CD4-positive, CD25-positive, alpha-beta regulatory T cell (primary cell): ENCODE measurements around the gene DNAAF5. TPM values are rescaled to one million over a fixed set of nuclear protein-coding genes. Genes with fewer than 3 reads are reported as not detected.
A peak's percentile ranks its signal among the peaks of the same experiment; 100 is the strongest.
"Not testable (repeated sequence)": the region's sequence is repeated elsewhere in the genome, so short reads cannot be mapped to it uniquely, and the experiment has no call there.

Experiments used
- ATAC-seq, 2 donors: fragments of 150-1000 bp; cut with Tn5 transposase; one replicate each; pipeline ENCODE4 v1.10.0; 2021; ENCODE audit warnings: low read depth in 2 of 2, moderate number of reproducible peaks in 2 of 2, moderate library complexity in 1 of 2
- DNase-seq, 3 donors: peaks; one replicate each; pipeline versions ENCODE4 v3.0.0 to v3.0.0-alpha.2; 2012 to 2022; ENCODE audit warnings: mixed read lengths in 1 of 3
- H3K27ac ChIP-seq: one replicate; pipeline ENCODE4 v1.7.0; 2013; ENCODE audit warnings: mild to moderate bottlenecking, low read length; ENCODE audit not compliant: insufficient read depth, poor library complexity, severe bottlenecking
- H3K27me3 ChIP-seq: one replicate; pipeline ENCODE4 v1.7.0; 2013; ENCODE audit warnings: low read length; ENCODE audit not compliant: control insufficient read depth, insufficient read depth
- H3K36me3 ChIP-seq: one replicate; pipeline ENCODE4 v1.7.0; 2013; ENCODE audit warnings: mild to moderate bottlenecking, low read length, moderate library complexity; ENCODE audit not compliant: control insufficient read depth, insufficient read depth
- H3K4me1 ChIP-seq: 2 replicates; pipeline ENCODE4 v1.7.0; 2013; ENCODE audit warnings: mild to moderate bottlenecking, low read length; ENCODE audit not compliant: insufficient read depth, control insufficient read depth, poor library complexity, severe bottlenecking
- H3K4me3 ChIP-seq: one replicate; pipeline ENCODE4 v1.7.0; 2013; ENCODE audit warnings: low read depth, mild to moderate bottlenecking, low read length, moderate library complexity
- H3K9me3 ChIP-seq, 2 experiments: 1 replicate in 1 of 2; 2 replicates in 1 of 2; pipeline ENCODE4 v1.7.0; 2013; ENCODE audit warnings: low read length in 2 of 2, mild to moderate bottlenecking in 1 of 2, moderate library complexity in 1 of 2; ENCODE audit not compliant: control insufficient read depth in 2 of 2
- H3K27ac Mint-ChIP-seq, 3 donors: one replicate each; pipeline ENCODE4 v1.8.0; 2020 to 2022; ENCODE audit warnings: mild to moderate bottlenecking in 3 of 3, mixed read lengths in 3 of 3, moderate library complexity in 2 of 3
- H3K27me3 Mint-ChIP-seq: one replicate; pipeline ENCODE4 v1.8.0; 2022; ENCODE audit warnings: mild to moderate bottlenecking, mixed read lengths
- H3K36me3 Mint-ChIP-seq: one replicate; pipeline ENCODE4 v1.8.0; 2020; ENCODE audit warnings: mixed read lengths
- H3K4me1 Mint-ChIP-seq, 4 donors: one replicate each; pipeline ENCODE4 v1.8.0; 2020 to 2022; ENCODE audit warnings: mixed read lengths in 4 of 4, mild to moderate bottlenecking in 1 of 4
- H3K4me3 Mint-ChIP-seq, 4 donors: one replicate each; pipeline ENCODE4 v1.8.0; 2020 to 2022; ENCODE audit warnings: mild to moderate bottlenecking in 4 of 4, mixed read lengths in 4 of 4, moderate library complexity in 3 of 4
- H3K9me3 Mint-ChIP-seq, 7 donors: one replicate each; pipeline ENCODE4 v1.8.0; 2020 to 2022; ENCODE audit warnings: mixed read lengths in 7 of 7, mild to moderate bottlenecking in 3 of 7, moderate library complexity in 2 of 7
- polyA plus RNA-seq, 4 donors: library from polyadenylated mRNA; unstranded; fragments of 300-500 nt; fragmentation: Illumina TruSeq; gene quantifications; one replicate each; pipeline ENCODE4 v1.2.3, GENCODE V29; 2021
- total RNA-seq: library from RNA; stranded (reverse); gene quantifications from one replicate; pipeline ENCODE4 v1.2.3, GENCODE V29; 2022

DNAAF5 gene
- total and polyA plus RNA-seq, 5 donors from 2014 or later = 0.84 to 11.9 (median 2.3) TPM

DNA sequence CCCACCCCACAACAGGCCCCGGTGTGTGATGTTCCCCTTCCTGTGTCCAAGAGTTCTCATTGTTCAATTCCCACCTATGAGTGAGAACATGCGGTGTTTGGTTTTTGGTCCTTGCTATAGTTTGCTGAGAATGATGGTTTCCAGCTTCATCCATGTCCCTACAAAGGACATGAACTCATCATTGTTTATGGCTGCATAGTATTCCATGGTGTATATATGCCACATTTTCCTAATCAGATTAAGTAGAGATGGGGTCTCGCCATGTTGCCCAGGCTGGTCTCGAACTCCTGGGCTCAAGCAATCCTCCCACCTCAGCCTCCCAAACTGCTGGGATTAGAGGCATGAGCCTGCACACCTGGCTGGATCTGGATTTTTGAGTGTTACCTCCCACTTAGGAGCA is 77.3 kb downstream of the DNAAF5 start:
- not testable (repeated sequence) for H3K36me3 ChIP-seq, H3K4me3 Mint-ChIP-seq, H3K36me3 Mint-ChIP-seq, H3K4me1 Mint-ChIP-seq, H3K27ac Mint-ChIP-seq, H3K4me3 ChIP-seq, H3K9me3 ChIP-seq, H3K4me1 ChIP-seq, H3K27ac ChIP-seq, H3K27me3 Mint-ChIP-seq, DNase-seq, H3K27me3 ChIP-seq, H3K9me3 Mint-ChIP-seq, ATAC-seq

DNA sequence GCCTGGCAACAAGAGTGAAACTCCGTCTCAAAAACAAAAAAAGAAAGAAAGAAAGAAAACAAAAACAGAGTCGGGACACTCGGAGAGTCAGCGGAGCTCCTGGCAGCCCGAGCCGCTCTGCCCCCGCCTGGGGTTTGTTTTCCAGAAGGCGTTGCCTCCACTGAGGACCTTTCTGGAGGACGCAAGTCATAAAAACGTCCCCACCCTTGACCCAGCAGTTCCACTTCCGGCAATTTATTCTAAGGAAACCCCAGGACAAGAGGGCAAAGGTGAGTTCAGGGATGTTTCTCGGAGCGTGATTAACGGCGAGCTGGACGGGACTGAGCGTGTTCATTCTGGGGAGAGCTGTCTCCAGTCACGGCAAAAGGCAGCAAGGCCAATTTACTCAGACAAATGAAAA is 78.8 kb downstream of the DNAAF5 start:
- no peaks in the 10 kb centered on the region for H3K4me1 ChIP-seq
- H3K27ac Mint-ChIP-seq = no peak overlapping the region
- H3K9me3 Mint-ChIP-seq = peaks cover 0 to 1% (median 0%) of the 10 kb centered on the region in 7 donors
- no peaks in the 10 kb centered on the region for H3K36me3 Mint-ChIP-seq
- peaks cover 0 to under 1% (median 0%) of the 10 kb centered on the region in 4 donors for H3K4me1 Mint-ChIP-seq
- H3K27ac ChIP-seq = no peak overlapping the region
- no peak overlapping the region for H3K4me3 ChIP-seq
- no peaks in the 10 kb centered on the region for H3K9me3 ChIP-seq
- no peaks in the 10 kb centered on the region for H3K27me3 ChIP-seq
- no peak overlapping the region for H3K4me3 Mint-ChIP-seq
- no peaks in the 10 kb centered on the region for H3K36me3 ChIP-seq
- H3K27me3 Mint-ChIP-seq = no peaks in the 10 kb centered on the region
- DNase-seq (no peak), ATAC-seq (no peak)

DNA sequence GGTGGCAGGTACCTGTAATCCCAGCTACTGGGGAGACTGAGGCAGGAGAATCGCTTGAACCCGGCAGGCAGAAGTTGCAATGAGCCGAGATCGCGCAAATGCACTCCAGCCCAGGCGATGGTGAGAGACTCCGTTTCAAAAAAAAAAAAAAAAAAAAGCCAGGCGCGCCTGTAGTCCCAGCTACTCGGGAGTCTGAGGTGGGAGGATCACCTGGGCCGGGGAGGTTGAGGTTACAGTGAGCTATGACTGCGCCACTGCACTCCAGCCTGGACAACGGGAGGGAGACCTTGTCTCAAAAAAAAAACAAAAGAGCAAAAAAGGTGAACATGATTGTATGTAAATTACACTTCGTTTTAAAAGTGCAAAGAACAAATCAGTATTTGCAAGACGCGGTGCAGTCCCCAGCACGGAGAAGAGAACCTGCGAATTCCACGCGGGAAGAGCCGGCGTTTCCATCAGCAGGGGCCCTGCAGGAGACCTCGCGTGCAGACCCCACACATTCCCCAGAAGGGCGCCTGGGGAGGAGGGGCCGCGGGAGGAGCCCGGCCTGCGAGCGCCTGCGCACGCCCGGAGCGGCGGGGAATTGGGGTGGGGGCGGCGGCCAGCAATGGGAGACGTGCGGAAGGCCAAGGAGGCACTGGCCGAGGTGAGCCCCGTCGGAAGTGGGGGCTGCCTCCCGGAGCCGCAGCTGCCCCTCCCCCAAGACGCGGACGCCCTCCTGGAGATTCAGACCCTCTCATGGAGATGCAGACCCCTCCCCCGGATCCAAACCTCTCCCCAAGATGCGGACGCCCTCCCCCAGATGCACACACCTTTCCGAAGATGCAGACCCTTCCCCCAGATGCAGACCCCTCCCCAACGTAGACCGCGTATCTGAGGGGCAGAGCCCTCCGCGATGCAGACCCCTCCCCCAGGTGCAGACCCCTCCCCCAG is 89.1 kb downstream of the DNAAF5 start:
- ATAC-seq (no peak), DNase-seq (peak in 2 of 3 donors; percentile 19 to 22)
- Histone ChIP-seq H3K9me3 (no peaks in the 10 kb centered on the region), H3K36me3 (no peaks in the 10 kb centered on the region), H3K27ac (peak overlapping the region; percentile 60), H3K4me1 (peaks cover 45% of the 10 kb centered on the region), H3K4me3 (peak overlapping the region; percentile 19), H3K27me3 (no peaks in the 10 kb centered on the region)
- Mint-ChIP-seq H3K9me3 (peaks cover 0 to 1% (median 0%) of the 10 kb centered on the region in 7 donors), H3K4me1 (peaks cover 29 to 63% (median 41%) of the 10 kb centered on the region in 4 donors), H3K27ac (peak overlapping the region; percentile 32 to 87 (median 85)), H3K27me3 (peaks cover 9% of the 10 kb centered on the region), H3K4me3 (peak overlapping the region; percentile 90 to 95 (median 90)), H3K36me3 (peaks cover 5% of the 10 kb centered on the region)

DNA sequence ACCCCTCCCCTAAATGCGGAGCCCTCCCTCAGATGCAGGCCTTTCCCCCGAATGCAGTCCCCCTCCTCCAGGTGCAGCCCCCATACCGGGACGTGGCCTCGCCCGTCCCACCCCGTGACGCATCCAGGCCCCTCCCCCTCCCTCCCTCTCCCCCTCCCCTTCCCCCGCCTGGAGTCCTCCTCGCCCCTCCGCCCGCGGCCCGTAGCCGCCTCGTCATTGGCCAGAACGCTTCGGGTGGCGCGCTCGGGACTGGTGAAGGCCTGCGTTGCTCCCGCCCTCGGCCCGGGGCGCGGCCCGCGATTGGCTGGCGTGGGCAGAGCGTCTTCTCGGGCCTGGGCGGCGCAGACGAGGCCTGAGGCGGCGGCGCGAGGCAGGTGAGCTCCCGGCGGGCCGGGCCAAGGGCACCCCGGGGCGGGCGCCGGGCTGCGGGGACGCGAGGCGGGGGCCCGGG is 89.8 kb downstream of the DNAAF5 start:
- peak overlapping the region; percentile 66 to 91 (median 70) for H3K4me3 Mint-ChIP-seq
- Histone ChIP-seq H3K36me3 (no peaks in the 10 kb centered on the region), H3K9me3 (no peaks in the 10 kb centered on the region), H3K4me1 (peaks cover 45% of the 10 kb centered on the region), H3K4me3 (no peak overlapping the region), H3K27ac (peak overlapping the region; percentile 60), H3K27me3 (no peaks in the 10 kb centered on the region)
- H3K36me3 Mint-ChIP-seq = peaks cover 10% of the 10 kb centered on the region
- peaks cover 9% of the 10 kb centered on the region for H3K27me3 Mint-ChIP-seq
- ATAC-seq = peak; percentile 99 to 100
- H3K4me1 Mint-ChIP-seq = peaks cover 34 to 69% (median 45%) of the 10 kb centered on the region in 4 donors
- DNase-seq = peak; percentile 95 to 98 (median 97)
- H3K27ac Mint-ChIP-seq = peak overlapping the region in 1 of 3 donors; percentile 36
- peaks cover 0 to 1% (median 0%) of the 10 kb centered on the region in 7 donors for H3K9me3 Mint-ChIP-seq

DNA sequence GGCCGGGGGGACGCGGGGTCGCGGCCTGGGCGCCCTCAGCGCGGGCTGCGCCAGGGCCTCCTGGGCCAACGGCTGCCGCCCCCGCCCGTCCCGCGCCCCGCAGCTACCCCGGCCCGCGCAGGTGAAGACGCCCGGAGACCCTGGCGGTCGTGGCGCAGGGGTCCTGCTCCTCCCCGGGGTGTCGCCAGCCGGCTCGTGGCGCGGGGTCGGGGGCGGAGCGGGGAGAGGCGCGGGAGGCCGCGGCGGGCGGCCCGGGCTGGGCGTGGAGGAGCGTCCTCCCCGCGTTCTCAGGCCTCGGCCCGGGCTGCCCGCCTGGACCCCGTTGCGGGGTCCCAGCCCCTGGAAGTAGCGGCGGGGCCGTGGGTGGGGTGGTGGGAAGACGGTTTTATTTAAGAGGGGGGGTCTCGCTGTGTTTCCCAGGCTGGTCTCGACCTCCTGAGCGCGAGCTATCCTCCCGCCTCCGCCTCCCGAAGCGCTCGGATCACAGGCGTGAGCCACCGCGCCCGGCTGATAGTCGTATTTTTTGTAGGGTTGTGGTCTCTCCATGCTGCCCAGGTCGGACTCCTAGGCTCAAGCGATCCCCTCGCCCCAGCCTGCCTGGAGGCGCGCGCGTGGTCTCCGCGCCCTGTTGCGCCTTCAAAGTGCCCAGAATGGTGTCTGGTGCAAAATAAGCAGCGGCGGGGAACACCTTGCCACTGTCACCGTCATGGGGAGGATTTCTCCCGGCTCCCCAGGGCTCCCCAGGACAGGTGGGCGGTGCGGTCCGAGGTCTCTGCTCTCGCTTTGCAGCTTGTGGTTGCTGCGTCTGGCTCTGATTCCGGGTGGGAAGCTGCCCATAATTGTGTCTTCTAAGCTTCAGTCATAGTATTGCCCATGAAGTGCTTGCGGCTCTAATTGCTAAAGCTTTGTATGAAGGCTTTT is 90.5 kb downstream of the DNAAF5 start:
- peak overlapping the region; percentile 47 for H3K27ac ChIP-seq
- no peak for ATAC-seq

DNA sequence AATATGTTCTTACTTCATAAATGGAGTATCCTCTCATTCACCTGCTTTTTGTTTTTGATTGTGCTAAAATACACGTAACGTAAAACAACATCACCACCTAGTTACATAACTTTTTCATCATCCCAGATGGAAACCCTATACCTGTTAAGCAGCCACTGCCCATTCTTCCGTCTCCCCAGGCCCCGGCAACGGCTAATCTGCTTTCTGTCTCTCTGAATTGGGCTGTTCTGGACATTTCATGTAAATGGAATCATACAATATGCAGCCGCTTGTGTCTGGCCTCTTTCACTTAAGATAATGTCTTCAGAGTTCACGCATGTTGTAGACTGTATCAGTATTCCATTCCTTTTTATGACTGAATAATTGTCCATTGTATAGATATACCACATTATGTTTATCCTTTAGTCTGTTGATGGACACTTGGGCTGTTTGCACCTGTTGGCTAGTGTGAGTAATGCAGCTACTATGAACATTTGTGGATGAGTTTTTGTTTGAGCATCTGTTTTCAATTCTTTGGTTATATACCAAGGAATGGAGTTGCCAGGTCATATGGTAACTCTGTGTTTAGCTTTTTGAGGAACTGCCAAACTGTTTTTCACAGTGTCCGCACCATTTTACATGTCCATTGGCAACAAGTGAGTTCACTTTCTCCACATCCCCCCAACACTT is 91.7 kb downstream of the DNAAF5 start:
- no peaks in the 10 kb centered on the region for H3K27me3 ChIP-seq
- DNase-seq (peak in 2 of 3 donors; percentile 17 to 60), ATAC-seq (no peak)
- Mint-ChIP-seq H3K27ac (peak overlapping the region; percentile 52 to 90 (median 85)), H3K27me3 (peaks cover 9% of the 10 kb centered on the region), H3K4me1 (peaks cover 34 to 70% (median 46%) of the 10 kb centered on the region in 4 donors), H3K9me3 (no peaks in the 10 kb centered on the region), H3K4me3 (peak overlapping the region; percentile 91 to 99 (median 96)), H3K36me3 (peaks cover 12% of the 10 kb centered on the region)
- peaks cover 11% of the 10 kb centered on the region for H3K36me3 ChIP-seq
- peak overlapping the region; percentile 74 for H3K4me3 ChIP-seq
- peaks cover 30% of the 10 kb centered on the region for H3K4me1 ChIP-seq
- H3K27ac ChIP-seq = no peak overlapping the region
- no peaks in the 10 kb centered on the region for H3K9me3 ChIP-seq

More for the DNA sequence above, 90.5 kb downstream of the DNAAF5 start:
- DNase-seq = peak; percentile 9 to 41 (median 13)
- peaks cover 3% of the 10 kb centered on the region for H3K36me3 ChIP-seq
- peak overlapping the region; percentile 91 to 99 (median 96) for H3K4me3 Mint-ChIP-seq
- no peaks in the 10 kb centered on the region for H3K9me3 ChIP-seq
- H3K27ac Mint-ChIP-seq = peak overlapping the region in 2 of 3 donors; percentile 85 to 94
- H3K4me1 ChIP-seq = peaks cover 41% of the 10 kb centered on the region
- no peaks in the 10 kb centered on the region for H3K27me3 ChIP-seq
- peaks cover 34 to 70% (median 48%) of the 10 kb centered on the region in 4 donors for H3K4me1 Mint-ChIP-seq
- H3K27me3 Mint-ChIP-seq = peaks cover 9% of the 10 kb centered on the region
- H3K36me3 Mint-ChIP-seq = peaks cover 10% of the 10 kb centered on the region
- H3K9me3 Mint-ChIP-seq = no peaks in the 10 kb centered on the region
- peak overlapping the region; percentile 74 for H3K4me3 ChIP-seq

DNA sequence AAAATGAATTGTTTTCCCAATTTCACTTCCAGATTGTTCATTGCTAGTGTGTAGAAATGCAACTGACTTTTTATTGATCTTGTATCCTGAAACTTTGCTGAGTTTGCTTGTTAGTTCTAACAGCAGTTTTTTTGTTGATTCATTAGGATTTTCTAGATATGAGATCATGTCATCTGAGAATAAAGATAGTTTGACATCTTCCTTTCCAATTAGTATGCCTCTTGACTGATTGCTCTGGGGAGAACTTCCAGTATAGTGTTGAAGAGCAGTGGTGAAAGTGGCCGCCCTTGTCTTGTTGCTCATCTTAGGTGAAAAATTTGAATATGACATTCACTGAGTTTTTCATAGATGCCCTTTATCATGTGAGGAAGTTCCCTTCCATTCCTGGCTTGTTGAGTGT is 93.8 kb downstream of the DNAAF5 start:
- H3K36me3 ChIP-seq = peaks cover 15% of the 10 kb centered on the region
- DNase-seq (no peak), ATAC-seq (no peak)
- Mint-ChIP-seq H3K4me3 (peak overlapping the region in 3 of 4 donors; percentile 4 to 98 (median 8)), H3K36me3 (peaks cover 23% of the 10 kb centered on the region), H3K27me3 (peaks cover 9% of the 10 kb centered on the region), H3K9me3 (no peaks in the 10 kb centered on the region), H3K4me1 (peaks cover 34 to 72% (median 48%) of the 10 kb centered on the region in 4 donors), H3K27ac (peak overlapping the region in 1 of 3 donors; percentile 30)
- H3K9me3 ChIP-seq = no peaks in the 10 kb centered on the region
- H3K4me3 ChIP-seq = no peak overlapping the region
- H3K27me3 ChIP-seq = no peaks in the 10 kb centered on the region
- peaks cover 20% of the 10 kb centered on the region for H3K4me1 ChIP-seq
- H3K27ac ChIP-seq = no peak overlapping the region
